Measurements from ENCODE around the gene SARDH.

- TF ChIP-seq CTCF (conservative IDR thresholded peaks at IDR 0.05 in 1 of 2, IDR thresholded peaks at IDR 0.05 in 1 of 2; ENCODE audit: low read depth in 1 of 2, low read length in 2 of 2) (no peak), EZH2 (IDR thresholded peaks at IDR 0.05; ENCODE audit: low read length, missing control alignments) (no peak)
Measured at GRCh38 chr9:133768371-133768858, 30.3 kb upstream of the SARDH start.

Measured in fibroblast of lung (primary cell).